Activated effector memory CD4-positive, alpha-beta T cell treated with anti-CD3 and anti-CD28 coated beads, Interleukin-2, amount 50 U/mL, for 16 hours (primary cell): ENCODE data around the gene PTCD1.
A peak's percentile ranks its signal among the peaks of the same experiment; 100 is the strongest.
"Not testable (repeated sequence)": the region's sequence is repeated elsewhere in the genome, so short reads cannot be mapped to it uniquely, and the experiment has no call there.

Experiments used
- DNase-seq: peaks from one replicate; pipeline ENCODE4 v3.0.0-alpha.2; 2020

Gene PTCD1

DNA sequence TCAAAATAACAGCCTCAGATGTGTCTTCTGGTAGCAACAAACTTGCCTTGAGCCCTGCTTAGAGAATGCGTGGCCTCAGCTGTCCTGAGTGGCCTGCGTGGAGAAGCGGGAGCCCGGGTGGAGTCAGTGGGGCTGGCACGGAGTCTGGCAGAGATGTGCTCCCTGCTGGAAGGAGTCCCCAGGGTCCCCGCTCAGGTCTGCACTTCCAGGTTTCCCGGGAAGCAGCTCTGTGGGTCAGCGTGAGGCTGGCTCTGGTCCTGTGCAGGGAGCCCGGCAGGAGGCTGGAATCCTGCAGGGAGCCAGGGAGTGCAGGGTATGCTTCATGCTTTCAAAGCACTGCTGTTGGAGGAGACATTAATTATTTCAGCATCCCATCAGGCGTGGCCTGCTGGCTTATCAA, 10.3 kb upstream of the PTCD1 start:
- no peak for DNase-seq

DNA sequence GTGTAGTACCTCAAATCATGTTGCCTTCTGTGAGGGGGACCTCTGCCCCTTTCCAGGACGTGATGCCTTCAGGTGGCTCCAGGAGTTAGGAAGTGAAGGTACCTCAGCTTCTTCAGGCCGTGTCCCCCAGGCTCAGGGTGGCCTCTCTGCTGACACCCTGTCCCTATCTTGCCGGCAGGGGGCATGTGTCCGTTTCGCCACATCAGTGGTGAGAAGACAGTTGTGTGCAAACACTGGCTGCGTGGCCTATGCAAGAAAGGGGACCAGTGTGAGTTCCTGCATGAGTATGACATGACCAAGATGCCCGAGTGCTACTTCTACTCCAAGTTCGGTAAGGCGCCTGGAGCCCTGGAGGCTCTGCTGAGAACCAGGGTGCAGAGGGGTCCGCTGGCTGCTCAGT, 9.3 kb upstream of the PTCD1 start:
- DNase-seq, result no peak

DNA sequence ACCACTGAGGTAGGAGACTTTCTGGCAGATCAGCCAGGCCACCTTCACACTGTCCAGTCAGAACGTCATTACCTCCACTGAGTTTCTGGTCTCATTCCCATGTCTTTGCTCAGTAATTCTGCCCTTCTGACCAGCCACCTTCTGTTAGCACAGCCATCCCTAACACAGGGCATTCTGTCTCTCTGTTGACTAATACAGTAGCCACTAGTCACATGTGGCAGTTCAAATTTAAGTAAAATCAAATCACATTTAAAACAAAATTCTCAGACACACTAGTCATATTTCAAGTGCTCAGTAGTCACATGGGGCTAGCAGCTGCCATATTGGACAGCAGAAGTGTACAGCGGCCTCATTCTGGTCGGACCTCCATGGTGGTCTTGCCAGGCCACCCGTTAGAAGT, 7.5 kb upstream of the PTCD1 start:
- DNase-seq, result no peak

DNA sequence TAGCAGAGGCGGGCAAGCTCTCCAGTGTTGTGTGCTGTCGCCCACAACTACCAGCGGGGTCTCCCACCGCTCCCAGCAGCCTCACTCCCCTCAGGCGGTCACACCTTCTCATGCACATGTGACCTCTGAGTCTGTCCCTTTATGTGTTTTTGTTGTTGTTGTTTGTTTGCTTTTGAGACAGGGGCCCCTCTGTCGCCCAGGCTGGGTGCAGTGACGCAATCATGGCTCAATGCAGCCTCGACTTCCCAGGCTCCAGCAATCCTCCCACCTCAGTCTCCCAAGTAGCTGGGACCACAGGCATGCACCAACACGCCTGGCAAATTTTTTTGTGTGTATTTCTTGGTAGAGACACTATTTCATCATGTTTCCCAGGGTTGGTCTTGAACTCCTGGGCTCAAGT, 1.6 kb upstream of the PTCD1 start:
- no peak for DNase-seq

DNA sequence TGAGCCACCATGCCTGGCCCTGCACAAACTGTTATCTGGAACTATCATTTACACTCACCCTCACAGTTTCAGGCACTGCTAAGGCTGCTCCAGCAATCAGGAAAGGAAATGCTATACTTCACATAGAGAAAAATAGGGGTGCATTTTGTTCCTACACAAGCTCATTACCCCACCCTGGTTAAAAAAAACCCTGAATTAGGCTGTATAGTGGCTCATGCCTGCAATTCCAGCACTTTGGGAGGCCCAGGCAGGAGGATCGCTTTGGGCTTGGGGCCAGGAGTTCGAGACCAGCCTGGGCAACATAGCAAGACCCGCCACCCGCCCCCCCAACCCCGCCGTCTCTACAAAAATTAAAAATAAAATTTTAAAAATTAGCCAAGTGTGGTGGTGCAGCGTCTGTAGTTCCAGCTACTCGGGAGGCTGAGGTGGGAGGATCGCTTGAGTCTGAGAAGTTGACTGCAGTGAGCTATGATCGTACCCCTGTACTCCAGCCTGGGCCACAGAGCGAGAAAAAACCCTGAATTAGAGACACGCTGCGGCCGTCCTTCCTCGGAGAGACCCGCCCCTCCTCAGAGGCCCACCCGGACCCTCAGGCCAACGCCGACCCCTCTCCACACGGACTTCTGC, 539 bp downstream of the PTCD1 start:
- no peak for DNase-seq

DNA sequence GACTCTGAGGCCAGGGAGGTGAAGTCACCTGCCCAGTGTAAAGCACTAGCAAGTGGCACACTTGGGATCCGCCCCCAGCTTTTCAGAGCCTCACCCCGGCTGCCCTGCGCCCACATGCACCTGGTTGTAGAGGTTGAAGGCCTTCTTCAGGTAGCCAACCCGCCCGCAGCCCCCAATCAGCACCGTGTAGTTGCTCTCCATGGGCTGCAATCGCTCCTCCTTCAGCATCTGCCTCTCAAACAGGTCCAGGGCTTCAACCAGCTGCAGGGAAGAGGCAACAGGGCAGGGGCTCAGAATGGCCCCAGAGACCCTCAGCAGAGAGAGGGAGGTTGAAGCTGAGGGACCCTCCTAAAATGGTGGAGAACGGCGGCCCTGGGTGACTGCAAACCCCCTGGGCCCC, 5.4 kb downstream of the PTCD1 start:
- no peak for DNase-seq

DNA sequence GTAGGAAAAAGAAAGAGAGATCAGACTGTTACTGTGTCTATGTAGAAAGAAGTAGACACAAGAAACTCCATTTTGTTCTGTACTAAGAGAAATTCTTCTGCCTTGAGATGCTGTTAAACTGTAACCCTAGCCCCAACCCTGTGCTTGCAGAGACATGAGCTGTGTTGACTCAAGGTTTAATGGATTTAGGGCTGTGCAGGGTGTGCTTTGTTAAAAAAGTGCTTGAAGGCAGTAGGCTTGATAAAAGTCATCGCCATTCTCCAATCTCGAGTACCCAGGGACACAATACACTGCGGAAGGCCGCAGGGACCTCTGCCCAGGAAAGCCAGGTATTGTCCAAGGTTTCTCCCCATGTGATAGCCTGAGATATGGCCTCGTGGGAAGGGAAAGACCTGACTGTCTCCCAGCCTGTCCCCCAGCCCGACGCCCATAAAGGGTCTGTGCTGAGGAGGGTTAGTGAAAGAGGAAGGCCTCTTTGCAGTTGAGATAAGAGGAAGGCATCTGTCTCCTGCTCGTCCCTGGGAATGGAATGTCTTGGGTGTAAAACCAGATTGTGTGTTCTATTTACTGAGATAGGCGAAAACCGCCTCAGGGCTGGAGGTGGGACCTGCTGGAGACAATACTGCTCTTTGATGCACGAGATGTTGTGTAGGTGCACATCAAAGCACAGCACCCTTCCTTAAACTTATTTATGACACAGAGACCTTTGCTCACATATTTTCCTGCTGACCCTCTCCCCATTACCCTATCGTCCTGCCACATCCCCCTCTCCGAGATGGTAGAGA, 6.7 kb downstream of the PTCD1 start:
- not testable (repeated sequence) for DNase-seq

DNA sequence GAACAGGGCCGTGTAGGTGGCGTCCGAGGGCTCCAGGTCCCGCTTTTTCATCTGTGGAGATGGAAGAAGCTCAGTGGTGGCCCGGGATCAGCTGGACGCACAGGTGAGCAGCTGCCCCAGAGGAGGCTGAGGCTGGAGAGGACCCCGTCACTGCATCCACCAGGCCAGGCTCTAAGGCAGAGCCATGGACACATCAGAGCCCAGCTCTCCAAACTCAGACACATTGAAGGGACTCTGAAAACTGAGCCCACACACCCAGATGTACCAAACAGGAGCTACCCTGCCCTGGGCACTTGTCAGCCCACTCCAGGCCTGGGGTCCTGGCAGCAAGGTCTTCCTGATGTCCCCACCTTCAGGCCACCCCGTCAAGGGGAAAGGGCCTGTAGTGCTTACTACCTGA, 8.8 kb downstream of the PTCD1 start:
- DNase-seq, result no peak

DNA sequence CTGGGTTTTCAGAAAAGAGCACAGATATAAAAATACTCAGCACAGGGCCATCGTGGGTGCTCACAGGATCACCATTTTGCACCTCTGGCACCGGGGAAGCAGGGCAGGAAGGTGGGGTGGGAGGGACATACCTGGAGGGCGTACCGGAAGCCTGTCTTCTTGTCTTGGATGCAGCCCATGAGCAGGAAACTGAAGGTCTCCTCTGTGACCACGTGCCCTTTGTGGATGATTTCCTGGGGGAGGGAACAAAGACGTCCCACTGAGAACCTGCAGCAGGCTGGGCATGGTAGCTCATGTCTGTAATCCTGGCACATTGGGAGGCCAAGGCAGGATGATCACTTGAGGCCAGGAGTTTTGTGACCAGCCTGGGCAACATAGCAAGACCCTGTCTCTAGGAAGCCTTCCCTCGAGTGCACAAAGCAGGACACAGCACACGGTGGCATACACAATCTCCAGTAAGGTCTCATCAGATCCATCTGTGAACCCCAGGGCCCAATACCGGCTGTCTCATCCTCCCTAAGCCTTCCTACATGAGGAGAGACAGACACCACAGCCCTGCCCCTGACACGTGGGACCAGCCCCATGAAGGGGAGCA, 9.5 kb downstream of the PTCD1 start:
- no peak for DNase-seq

DNA sequence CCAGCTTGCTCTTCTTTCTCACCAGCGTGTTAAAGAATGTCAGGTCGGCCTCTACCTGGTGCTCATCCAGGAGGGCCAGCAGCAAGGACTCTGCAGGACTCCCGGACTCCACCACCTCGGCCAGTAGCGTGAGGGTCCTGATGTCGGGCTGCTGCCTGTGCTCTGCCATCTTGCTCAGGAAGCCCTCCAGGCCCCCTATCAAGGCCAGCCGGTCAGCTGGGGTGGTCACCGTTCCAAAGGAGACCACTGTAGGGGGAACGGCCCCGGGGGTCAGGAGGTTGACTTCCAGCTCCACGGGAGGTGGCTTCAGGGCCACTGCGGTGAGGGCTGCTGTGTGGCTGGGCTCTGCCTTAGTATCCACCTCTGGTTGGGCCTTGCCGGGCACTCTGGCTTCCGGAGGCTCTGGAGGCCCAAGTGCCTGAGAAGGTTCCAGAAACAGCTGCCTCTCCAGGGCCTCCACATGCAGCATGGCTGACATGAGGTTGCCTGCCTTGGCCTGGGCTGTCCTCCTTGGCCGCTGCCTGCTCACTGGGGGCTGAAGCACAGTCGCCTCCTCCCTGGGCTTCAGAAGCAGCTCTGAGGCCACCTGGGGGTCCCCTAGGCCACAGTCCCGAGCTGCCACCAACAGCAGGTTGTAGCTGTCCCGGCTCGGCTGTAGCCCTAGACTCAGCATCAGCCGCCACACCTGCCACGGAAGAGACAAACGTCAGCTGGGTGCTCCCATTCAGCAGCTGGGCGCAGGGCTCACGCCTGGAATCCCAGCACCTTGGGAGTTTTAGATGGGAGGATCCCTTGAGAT, 13.5 kb downstream of the PTCD1 start:
- no peak for DNase-seq

DNA sequence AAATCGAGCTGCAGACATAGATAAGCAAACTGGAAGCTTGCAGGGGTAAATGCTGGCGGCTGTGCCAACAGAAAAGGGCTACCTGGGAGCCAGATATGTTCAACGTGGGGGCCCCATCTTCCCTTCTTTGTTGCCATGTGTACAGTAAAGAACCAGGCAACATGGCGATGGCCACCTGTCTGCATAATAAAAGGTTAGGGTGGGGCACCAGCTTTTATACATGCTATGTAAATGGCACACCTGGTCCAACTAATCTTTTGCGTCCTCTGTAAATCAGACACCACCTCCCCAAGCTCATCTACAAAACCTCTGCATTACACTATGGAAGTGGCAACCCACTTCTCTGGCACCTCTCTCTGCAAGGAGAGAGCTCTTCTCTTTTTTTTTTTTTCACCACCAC, 16.0 kb downstream of the PTCD1 start:
- no peak for DNase-seq

DNA sequence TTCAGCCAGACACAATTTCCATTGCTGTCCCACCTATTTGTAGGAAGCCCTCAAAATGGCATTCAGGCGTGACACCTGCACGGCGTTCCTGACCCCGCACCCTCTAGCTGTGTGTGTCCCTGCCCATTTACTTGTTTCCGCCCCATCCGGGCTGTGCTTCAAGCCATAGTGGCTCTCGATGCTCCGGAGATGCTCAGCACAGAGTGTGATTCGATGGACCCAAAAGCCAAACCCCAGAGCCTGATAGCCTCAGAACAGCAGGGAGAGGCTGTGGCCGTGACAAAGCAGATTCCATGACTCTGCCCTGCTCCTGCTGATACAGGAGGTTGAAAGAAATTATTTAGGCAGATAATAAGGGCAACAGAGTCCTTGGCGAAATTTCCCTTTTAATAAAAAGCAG, 16.4 kb downstream of the PTCD1 start:
- DNase-seq, result no peak

DNA sequence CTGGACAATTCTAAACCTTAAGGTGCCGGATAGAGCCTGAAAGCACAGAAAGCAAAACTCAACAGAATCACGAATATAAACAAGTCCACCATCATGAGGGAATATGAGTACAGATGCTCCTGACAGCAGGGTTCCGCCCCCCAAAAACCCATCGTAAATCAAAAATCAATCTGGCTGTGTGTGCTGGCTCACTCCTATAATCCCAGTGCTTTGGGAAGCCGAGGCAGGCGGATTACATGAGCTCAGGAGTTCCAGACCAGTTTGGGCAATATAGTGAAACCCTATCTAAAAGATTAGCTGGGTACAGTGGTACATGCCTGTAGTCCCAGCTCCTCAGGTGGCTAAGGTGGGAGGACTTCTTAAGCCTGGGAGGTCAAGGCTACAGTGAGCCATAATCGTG, 17.6 kb downstream of the PTCD1 start:
- DNase-seq, result no peak

DNA sequence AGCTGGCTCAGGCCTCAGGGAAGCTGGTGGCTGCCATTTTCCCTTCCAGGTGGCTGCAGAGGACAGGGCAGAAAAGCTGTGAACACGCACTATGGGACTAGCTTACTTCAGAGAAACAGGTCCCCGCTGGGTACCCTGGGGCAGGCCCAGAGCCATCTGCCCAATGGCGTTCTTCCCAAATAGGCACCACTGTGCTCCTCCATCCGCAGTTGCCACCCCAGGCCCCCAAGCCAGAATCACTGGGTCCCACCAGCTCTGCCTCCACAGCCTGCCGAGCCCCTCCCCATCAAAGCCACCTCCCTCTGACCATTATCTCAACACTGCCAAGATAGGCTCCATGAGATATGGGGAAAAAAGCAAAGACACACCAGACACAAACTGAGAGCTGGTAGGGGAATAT, 18.4 kb downstream of the PTCD1 start:
- no peak for DNase-seq

DNA sequence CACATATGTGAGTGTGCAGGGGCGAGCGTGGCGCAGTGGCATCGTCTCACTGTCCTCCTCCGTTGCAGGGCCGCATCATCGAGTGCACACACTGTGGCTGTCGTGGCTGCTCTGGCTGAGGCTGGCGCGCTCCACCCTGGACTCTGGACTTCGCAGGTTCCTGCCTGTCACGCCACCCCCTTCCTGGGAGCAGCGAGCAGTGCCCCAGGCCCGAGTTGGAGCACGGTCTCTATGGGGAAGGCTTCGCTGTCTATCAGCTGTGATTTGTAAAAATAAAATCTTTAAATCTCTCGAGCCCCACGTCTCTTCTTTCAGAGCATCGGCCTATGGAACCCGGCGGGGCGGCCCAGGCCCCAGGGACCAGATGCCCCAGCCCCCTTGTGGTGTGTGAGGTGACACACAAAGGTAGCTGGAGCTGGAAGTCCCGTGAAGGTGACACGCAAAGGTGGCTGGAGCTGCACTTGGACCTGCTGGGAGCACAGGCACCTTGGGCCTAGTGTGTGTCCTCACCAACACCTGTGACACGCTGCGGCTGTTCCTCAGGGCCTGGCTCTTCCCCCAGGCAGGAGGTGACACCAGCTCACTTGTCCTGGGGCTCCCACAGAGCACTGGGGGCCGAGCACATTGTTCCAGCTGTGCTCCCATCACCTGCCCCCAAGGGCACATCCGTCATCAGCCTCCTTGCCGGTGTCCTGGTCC, 19.1 kb downstream of the PTCD1 start:
- no peak for DNase-seq

DNA sequence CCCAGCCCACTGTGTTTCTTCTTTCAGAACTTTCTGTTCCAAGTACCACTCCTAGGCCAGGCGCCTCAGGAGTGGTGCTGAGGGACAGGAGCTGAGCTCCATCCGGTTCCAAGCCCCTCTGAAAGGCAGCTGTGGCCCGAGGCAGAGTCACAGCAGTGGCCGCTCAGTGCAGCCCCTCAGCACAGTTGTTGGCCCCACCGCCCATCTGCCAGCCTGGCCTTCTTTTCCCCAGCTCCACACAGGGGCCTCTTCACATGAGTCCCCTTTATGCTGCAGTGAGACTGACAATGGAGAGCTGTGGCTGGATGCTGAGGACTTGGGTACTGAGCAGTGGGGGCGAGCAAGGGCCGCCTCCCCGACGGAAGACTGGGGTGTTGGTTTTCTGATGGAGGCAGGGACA, 20.3 kb downstream of the PTCD1 start:
- DNase-seq, result no peak

DNA sequence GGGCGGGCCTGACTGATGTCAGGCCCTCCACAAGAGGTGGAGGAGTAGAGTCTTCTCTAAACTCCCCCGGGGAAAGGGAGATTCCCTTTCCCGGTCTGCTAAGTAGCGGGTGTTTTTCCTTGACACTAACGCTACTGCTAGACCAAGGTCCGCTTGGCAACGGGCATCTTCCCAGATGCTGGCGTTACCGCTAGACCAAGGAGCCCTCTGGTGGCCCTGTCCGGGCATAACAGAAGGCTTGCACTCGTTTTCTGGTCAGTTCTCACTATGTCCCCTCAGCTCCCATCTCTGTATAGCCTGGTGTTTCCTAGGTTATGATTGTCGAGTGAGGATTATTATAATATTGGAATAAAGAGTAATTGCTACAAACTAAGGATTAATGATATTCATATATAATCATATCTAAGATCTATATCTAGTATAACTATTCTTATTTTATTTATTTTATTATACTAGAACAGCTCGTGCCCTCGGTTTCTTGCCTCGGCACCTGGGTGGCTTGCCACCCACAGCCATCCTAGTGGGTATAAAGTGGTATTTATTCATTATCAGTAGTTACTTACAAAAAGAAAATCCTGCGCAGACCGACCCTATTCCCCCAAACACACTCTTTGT, 23.0 kb downstream of the PTCD1 start:
- peak; percentile 72 for DNase-seq

DNA sequence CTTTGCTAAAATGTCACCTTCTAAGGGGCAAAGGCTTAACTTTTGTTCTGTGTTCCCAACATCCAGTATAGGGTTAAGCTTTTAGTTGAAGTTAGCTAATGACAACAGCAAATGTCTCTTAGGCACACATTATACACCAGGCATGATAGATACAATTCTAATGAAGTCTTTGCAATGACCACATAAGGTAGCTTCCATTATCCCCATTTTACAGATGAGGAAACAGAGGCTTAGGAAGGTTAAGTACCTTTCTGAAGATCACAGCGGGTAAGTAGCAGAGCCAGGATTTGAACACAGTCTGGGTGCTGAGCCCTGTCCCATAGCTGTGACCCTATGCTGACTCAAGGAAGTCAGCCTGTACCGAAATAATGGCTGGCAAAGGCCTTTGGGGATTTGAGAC, 28.0 kb downstream of the PTCD1 start:
- no peak for DNase-seq

DNA sequence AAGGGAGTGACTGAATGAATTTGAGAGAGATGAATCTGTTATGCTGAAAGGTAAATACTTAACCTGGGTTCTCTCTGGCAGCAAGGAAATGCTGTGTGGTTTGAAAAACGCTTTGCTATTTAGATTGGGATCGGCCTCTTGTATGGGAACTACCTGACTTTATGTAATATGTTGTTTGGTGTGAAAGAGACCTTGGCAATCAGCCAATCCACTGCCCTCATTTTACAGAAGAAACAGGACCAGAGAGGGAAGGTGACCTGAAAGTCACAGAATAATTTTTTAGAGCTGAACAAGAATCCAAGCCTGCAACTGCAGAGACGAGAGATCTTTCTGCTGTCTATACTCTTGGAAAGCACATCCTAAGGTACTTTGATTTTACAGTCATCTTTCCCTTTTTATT, 28.8 kb downstream of the PTCD1 start:
- no peak for DNase-seq

DNA sequence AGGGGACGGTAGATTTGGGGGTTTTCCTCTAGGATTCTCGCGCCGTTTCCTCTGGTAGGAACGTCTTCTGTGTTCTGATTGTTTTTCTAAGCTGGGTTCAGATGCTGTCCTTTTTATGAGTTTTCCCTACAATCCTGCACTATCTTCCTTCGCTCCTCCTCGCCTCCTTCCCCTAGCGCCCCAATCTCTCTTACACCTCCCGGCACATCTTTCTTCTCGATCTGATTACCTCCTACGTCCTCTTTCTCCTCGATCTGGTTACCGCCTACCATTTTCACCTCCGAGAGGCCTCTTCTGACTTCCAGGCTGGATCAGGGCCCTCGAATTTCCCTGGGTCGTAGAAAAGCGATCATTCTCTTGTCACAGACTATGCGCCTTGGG, 29.4 kb downstream of the PTCD1 start:
- no peak for DNase-seq

DNA sequence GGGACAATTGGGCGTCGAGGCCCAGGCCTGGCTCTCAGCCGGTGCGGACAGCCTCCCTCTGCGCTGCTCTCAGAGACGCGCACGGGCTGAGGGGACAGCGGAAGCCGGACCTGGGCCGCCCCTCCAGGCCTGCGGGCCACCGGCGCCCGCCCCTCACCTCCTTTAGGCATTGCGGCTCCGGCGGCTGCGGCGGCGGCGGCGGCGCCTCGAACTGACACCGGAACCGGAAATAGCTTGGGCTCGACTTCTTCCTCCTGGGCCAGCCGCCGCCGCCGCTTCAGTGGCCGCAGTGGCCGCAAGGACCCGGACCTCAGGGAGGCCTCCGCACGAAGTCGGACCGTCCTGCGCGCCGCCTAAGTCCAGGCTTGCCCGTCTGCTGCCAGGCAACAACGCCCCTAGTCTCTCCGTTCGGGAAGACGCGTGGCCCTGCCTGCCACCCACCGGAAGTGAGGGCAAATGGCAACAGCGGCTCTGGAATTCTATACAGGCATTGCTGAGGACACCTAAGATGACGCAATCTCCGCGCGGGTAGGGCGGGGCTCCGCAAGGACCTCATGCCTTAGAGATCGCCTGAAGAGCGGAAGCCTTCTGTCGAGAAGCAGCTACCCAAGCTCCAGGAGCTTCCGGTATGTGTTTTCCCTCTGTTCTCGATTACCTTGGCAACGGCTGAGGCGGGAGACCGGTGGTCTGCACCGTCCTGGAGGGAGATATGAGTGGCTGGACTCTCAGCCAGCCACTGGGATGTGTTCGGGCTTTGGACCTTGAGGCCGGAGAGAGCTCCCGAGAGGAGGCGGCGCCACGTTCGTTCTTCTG, 30.0 kb downstream of the PTCD1 start, which contains the start of the genes BUD31 and PDAP1:
Gene BUD31, plus strand, starts transcription at position 591 of the 813 bp plus-strand sequence. CDS start 2,124 bp downstream, outside the sequence.
Gene PDAP1, minus strand, starts transcription at position 219 of the 813 bp plus-strand sequence. Its CDS starts 49 bp downstream, at position 170.
- DNase-seq, result peak; percentile 97
